Memory B cell (primary cell): ENCODE measurements around the gene NCOA3.
A peak's percentile ranks its signal among the peaks of the same experiment; 100 is the strongest.

ENCODE experiments used
- ATAC-seq: fragments of 150-1000 bp; cut with Tn5 transposase; 2 replicates; pipeline ENCODE4 v1.10.0; 2021; ENCODE audit warnings: low read depth, mild to moderate bottlenecking, moderate library complexity
- DNase-seq, 2 donors: peaks; one replicate each; pipeline ENCODE4 v3.0.0; 2022; ENCODE audit warnings: low spot score in 2 of 2
- H3K27ac Mint-ChIP-seq: one replicate; pipeline ENCODE4 v1.8.0; 2022; ENCODE audit warnings: mild to moderate bottlenecking, moderate library complexity, mixed read lengths
- H3K27me3 Mint-ChIP-seq: one replicate; pipeline ENCODE4 v1.8.0; 2022; ENCODE audit warnings: mixed read lengths
- H3K36me3 Mint-ChIP-seq: one replicate; pipeline ENCODE4 v1.8.0; 2022; ENCODE audit warnings: mild to moderate bottlenecking, mixed read lengths
- H3K4me1 Mint-ChIP-seq: one replicate; pipeline ENCODE4 v1.8.0; 2022; ENCODE audit warnings: mixed read lengths
- H3K4me3 Mint-ChIP-seq: one replicate; pipeline ENCODE4 v1.8.0; 2022; ENCODE audit warnings: mild to moderate bottlenecking, moderate library complexity, mixed read lengths
- H3K9me3 Mint-ChIP-seq: one replicate; pipeline ENCODE4 v1.8.0; 2022; ENCODE audit warnings: mixed read lengths

NCOA3 gene

DNA sequence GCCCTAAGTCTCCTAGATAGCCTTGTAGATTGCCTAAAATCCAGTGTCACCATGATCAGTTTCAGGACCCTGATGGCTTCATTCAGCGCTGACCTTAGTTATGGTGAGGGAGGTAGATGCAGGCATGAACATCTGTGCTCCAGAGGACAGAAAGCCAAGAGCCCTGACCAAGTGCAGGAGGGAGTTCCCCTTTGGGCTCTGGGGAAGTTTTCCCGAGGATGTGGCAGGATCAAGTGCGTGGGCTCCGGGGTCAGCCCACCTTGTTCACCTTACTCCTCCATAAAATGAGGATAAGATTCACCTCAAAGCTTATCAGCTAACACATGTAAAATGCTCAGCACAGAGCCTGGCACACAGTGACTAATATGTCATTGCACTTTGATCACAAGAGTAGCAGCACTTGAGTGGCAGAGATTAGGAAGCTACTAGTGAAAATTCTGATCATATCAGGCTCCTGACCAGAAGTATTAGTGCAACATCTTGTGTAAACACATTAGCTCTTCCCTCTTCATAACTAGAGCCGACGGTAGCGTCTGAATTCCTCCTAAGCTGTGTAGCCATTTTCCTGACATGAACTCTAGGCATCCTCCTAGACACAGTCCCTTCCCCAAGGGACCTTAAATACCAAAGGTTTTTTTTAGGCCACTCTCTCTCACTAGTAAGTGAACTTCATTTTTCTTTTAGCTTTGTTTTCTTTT lies 158.4 kb downstream of the NCOA3 start:
- Mint-ChIP-seq H3K4me1 (peaks cover 13% of the 10 kb centered on the region), H3K36me3 (peaks cover 8% of the 10 kb centered on the region), H3K4me3 (no peak overlapping the region), H3K27me3 (no peaks in the 10 kb centered on the region), H3K27ac (peak overlapping the region; percentile 9), H3K9me3 (no peaks in the 10 kb centered on the region)
- no peak for ATAC-seq
- DNase-seq: no peak

- ATAC-seq (no peak), DNase-seq (no peak)
- Mint-ChIP-seq H3K9me3 (no peaks in the 10 kb centered on the region), H3K36me3 (peaks cover 8% of the 10 kb centered on the region), H3K4me3 (no peak overlapping the region), H3K27ac (peak overlapping the region; percentile 9), H3K27me3 (no peaks in the 10 kb centered on the region), H3K4me1 (peaks cover 13% of the 10 kb centered on the region)
Measured at GRCh38 chr20:47660602-47660905, 158.9 kb downstream of the NCOA3 start.

DNA sequence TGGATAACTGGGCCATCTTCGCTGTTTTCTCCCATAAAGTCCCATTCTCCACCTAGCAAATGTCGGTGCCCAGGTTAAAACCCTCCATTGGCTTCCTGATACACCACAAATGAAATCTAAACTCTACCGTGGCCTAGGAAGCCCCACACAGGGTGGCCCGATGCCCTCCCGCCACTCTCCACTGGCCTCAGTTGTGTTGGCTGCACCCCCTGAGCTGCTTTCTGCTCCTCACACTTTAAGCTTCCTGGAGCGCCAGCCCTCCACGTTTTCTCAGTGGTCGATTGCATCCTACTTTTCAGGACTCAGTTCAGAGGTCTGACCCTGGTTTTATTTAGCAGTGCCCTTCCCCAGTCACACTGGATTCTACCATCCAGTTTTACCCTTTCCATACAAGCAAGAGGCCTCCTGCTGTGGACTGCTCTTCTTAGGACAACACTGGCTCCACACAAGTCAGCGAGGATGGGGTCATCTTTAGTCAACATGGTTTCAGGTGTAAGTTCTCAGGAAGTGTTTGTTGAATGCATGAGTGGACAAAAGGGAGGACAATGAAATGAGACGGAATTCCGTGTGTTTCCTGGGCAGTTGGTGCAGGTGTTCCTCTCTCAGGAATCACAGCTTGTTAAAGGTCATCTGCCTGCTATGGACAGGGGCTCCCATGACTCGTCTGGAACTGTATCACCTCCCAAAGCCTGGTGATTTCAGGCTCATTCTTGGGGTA lies 159.5 kb downstream of the NCOA3 start:
- ATAC-seq (no peak), DNase-seq (no peak)
- H3K9me3 Mint-ChIP-seq: no peaks in the 10 kb centered on the region
- peaks cover 7% of the 10 kb centered on the region for H3K36me3 Mint-ChIP-seq
- peak overlapping the region; percentile 41 for H3K27ac Mint-ChIP-seq
- H3K27me3 Mint-ChIP-seq: no peaks in the 10 kb centered on the region
- no peak overlapping the region for H3K4me3 Mint-ChIP-seq
- H3K4me1 Mint-ChIP-seq: peaks cover 13% of the 10 kb centered on the region

GRCh38 chr20:47661714-47662113 lies 160.0 kb downstream of the NCOA3 start:
- Mint-ChIP-seq H3K27ac (peak overlapping the region; percentile 41), H3K27me3 (no peaks in the 10 kb centered on the region), H3K9me3 (no peaks in the 10 kb centered on the region), H3K4me1 (peaks cover 13% of the 10 kb centered on the region), H3K36me3 (peaks cover 5% of the 10 kb centered on the region), H3K4me3 (no peak overlapping the region)
- ATAC-seq (no peak), DNase-seq (no peak)

GRCh38 chr20:47662483-47663353 lies 161.0 kb downstream of the NCOA3 start:
- DNase-seq: no peak
- H3K4me3 Mint-ChIP-seq: no peak overlapping the region
- peaks cover 13% of the 10 kb centered on the region for H3K4me1 Mint-ChIP-seq
- H3K27ac Mint-ChIP-seq: peak overlapping the region; percentile 69
- H3K9me3 Mint-ChIP-seq: no peaks in the 10 kb centered on the region
- H3K36me3 Mint-ChIP-seq: peaks cover 5% of the 10 kb centered on the region
- H3K27me3 Mint-ChIP-seq: no peaks in the 10 kb centered on the region
- no peak for ATAC-seq

GRCh38 chr20:47663354-47664067 lies 161.8 kb downstream of the NCOA3 start:
- H3K27ac Mint-ChIP-seq: peak overlapping the region; percentile 69
- H3K9me3 Mint-ChIP-seq: no peaks in the 10 kb centered on the region
- no peak overlapping the region for H3K4me3 Mint-ChIP-seq
- DNase-seq: peak; percentile 77 to 88
- H3K27me3 Mint-ChIP-seq: no peaks in the 10 kb centered on the region
- peak; percentile 78 for ATAC-seq
- H3K4me1 Mint-ChIP-seq: peaks cover 16% of the 10 kb centered on the region
- peaks cover 5% of the 10 kb centered on the region for H3K36me3 Mint-ChIP-seq

DNA sequence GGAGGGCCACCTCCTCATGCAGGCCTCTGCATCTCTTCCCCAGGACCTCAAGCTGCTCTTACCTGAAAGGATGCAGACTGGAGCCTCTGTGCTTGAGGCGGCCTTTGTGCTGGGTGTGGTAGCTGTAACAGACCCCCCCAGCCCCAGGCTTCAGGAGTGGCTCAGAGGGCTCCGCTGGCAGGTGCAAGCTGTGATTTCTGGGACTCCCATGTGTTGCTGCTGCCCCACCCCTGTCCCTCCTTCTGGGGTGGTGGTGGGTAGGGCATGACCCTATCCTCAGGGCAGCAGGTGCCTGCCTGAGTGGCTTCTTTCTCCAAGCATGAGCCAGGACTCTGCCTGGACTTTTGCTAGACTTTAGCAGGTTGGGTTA lies 162.4 kb downstream of the NCOA3 start:
- Mint-ChIP-seq H3K9me3 (no peaks in the 10 kb centered on the region), H3K4me3 (no peak overlapping the region), H3K36me3 (peaks cover 5% of the 10 kb centered on the region), H3K27me3 (no peaks in the 10 kb centered on the region), H3K4me1 (peaks cover 20% of the 10 kb centered on the region), H3K27ac (peak overlapping the region; percentile 43)
- no peak for DNase-seq
- peak; percentile 7 for ATAC-seq

DNA sequence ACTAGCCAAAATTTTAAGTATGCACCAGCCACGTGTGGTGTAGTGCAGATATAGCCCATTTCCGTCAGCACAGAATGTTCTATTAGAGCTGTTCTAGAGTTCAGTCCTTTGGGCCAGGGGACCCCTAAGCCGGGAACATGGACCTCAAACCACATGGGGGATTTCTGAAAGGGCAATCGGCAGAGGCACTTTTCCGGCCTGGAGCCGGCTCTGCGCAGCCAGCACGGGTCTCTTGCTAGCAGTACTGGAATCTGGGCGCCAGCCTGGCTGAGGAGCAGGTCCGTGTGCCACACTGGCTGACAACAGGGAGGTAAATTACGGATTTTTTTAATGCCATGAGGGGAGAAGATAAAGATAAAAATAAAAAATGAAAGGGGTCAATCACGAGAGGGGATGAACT lies 163.1 kb downstream of the NCOA3 start:
- ATAC-seq (no peak), DNase-seq (no peak)
- Mint-ChIP-seq H3K4me3 (no peak overlapping the region), H3K9me3 (no peaks in the 10 kb centered on the region), H3K27me3 (no peaks in the 10 kb centered on the region), H3K36me3 (peaks cover 5% of the 10 kb centered on the region), H3K27ac (peak overlapping the region; percentile 75), H3K4me1 (peaks cover 20% of the 10 kb centered on the region)

DNA sequence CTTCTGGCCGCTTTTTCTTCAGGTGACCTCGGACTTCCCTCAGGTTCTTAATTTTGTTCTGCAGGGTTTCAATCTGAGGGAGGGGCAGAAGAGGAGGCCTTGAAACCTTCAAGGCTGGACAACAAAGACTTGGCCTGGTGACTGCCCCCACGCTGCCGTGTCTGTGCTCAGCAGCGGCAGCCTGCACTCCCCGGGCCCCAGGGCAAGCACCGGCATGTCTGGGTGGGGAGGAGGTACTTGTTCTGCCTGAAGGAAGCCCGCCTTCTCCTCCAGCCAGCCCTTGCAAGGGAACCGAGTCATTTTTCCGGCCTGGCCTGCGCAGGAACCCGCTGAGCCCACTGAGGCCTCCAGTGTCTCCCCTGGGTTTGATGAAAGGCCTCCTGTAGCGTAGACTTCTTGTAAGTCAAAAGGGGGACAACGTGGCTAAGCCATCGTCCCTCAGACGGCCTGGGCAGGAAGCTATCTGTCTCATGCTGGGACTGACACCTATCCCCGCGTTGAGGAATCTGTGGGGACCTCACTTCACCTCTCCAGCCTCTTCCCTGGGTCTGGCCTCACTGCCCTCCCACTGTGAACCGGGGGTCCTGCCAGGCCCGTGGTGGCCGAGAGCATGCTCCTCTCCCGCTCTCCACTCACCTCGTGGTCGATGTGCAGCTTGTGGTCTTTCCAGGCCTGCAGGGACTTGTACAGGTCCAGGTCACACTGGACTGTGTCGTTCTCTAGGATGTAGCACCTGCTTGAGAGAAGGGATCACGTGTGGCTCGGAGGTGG lies 163.7 kb downstream of the NCOA3 start:
- DNase-seq: no peak
- Mint-ChIP-seq H3K36me3 (peaks cover 5% of the 10 kb centered on the region), H3K27ac (peak overlapping the region; percentile 75), H3K4me3 (no peak overlapping the region), H3K27me3 (no peaks in the 10 kb centered on the region), H3K9me3 (no peaks in the 10 kb centered on the region), H3K4me1 (peaks cover 20% of the 10 kb centered on the region)
- no peak for ATAC-seq

GRCh38 chr20:47666304-47666703 lies 164.6 kb downstream of the NCOA3 start:
- Mint-ChIP-seq H3K9me3 (no peaks in the 10 kb centered on the region), H3K36me3 (peaks cover 2% of the 10 kb centered on the region), H3K4me3 (no peak overlapping the region), H3K27me3 (no peaks in the 10 kb centered on the region), H3K27ac (peak overlapping the region; percentile 80), H3K4me1 (peaks cover 18% of the 10 kb centered on the region)
- ATAC-seq (no peak), DNase-seq (no peak)

GRCh38 chr20:47667086-47667485 lies 165.4 kb downstream of the NCOA3 start:
- peaks cover 15% of the 10 kb centered on the region for H3K4me1 Mint-ChIP-seq
- H3K9me3 Mint-ChIP-seq: no peaks in the 10 kb centered on the region
- H3K27ac Mint-ChIP-seq: peak overlapping the region; percentile 80
- H3K36me3 Mint-ChIP-seq: no peaks in the 10 kb centered on the region
- ATAC-seq: no peak
- H3K27me3 Mint-ChIP-seq: no peaks in the 10 kb centered on the region
- DNase-seq: no peak
- no peak overlapping the region for H3K4me3 Mint-ChIP-seq

DNA sequence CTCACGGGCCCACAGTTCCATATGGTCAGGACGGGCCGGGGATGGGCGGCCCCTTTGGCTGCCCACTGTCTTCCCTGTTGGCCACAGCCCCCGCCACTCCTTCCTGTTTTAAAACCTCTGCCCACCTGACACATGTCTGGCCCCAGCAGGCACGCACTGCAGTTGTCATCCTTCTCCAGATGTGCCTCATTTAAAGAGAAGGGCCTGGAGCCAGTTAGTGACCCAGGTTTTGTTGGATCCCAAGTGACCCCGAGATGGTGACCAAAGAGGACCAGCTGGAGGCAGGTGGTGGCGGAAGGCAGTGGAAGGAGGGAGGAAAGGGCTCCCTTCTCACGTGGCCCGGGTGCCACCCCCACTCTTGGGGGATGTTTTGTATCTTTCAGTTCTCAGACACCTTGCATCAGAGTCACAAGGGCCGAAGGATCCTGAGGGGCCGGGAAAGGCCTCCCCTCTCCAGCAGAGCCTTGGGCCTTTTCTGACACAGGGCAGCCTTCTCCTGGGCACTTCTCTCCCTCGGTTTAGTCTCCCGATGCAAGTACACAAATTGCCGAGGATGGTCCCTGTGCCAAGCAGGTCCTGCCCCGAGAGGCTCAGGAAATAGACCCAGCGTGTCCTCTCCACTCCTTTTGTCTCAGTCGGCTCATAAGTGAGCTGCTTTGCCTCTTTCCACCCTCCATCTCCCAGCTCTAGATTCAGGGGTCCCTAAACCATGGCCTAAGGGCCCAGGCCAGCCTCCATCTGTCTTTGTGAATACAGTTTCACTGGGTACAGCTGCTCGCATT lies 166.0 kb downstream of the NCOA3 start:
- no peak for DNase-seq
- H3K27ac Mint-ChIP-seq: no peak overlapping the region

More for the DNA sequence above, 166.0 kb downstream of the NCOA3 start:
- H3K27me3 Mint-ChIP-seq: peaks cover 1% of the 10 kb centered on the region
- no peaks in the 10 kb centered on the region for H3K36me3 Mint-ChIP-seq
- no peak for ATAC-seq
- H3K4me1 Mint-ChIP-seq: peaks cover 15% of the 10 kb centered on the region
- H3K4me3 Mint-ChIP-seq: no peak overlapping the region
- no peaks in the 10 kb centered on the region for H3K9me3 Mint-ChIP-seq
